Breast epithelium (tissue), 4 donors: ENCODE results near the gene RNF150. TPM values are rescaled to one million over a fixed set of nuclear protein-coding genes. Genes with fewer than 3 reads are reported as not detected.

Experiments
- DNase-seq, 2 donors: peaks; one replicate each; pipeline ENCODE4 v3.0.0-alpha.2; 2019; ENCODE audit warnings: low spot score in 2 of 2
- H3K27ac ChIP-seq, 2 donors: fragments of 200-600 bp; sonication (generic) in 1 of 2; one replicate each; pipeline ENCODE4 v1.5.1; 2016 to 2019; ENCODE audit warnings: mild to moderate bottlenecking in 1 of 2
- H3K27me3 ChIP-seq, 2 donors: fragments of 200-600 bp; sonication (generic) in 1 of 2; one replicate each; pipeline versions ENCODE4 v1.5.1 to v1.6.0; 2017 to 2019; ENCODE audit warnings: control low read depth in 1 of 2, mild to moderate bottlenecking in 1 of 2
- H3K36me3 ChIP-seq: fragments of 200-600 bp; one replicate; pipeline ENCODE4 v1.5.1; 2019
- H3K4me1 ChIP-seq, 2 donors: fragments of 200-600 bp; sonication (generic); one replicate each; pipeline ENCODE4 v1.5.1; 2016 to 2019; ENCODE audit warnings: control low read depth in 1 of 2
- H3K4me3 ChIP-seq, 3 donors: fragments of 200-600 bp; sonication (generic); 1 replicate in 2 of 3; 2 replicates in 1 of 3; pipeline ENCODE4 v1.5.1; 2016 to 2019; ENCODE audit warnings: mild to moderate bottlenecking in 3 of 3, moderate library complexity in 2 of 3
- H3K9me3 ChIP-seq, 2 donors: fragments of 200-600 bp; sonication (generic) in 1 of 2; one replicate each; pipeline ENCODE4 v1.5.1; 2016 to 2019; ENCODE audit warnings: control low read depth in 1 of 2
- POLR2A ChIP-seq: fragments of 450-650 bp; IDR thresholded peaks from one replicate; pipeline ENCODE4 v1.6.1; 2016; ENCODE audit warnings: antibody characterized with exemption, mild to moderate bottlenecking, moderate library complexity
- POLR2AphosphoS5 ChIP-seq, 3 donors: sonication (generic); formaldehyde crosslinking; IDR thresholded peaks; one replicate each; pipeline ENCODE4 v1.6.1; 2017; ENCODE audit warnings: antibody characterized with exemption in 3 of 3
- intact Hi-C: fragments of 100-400 bp; cut with DNase I; formaldehyde crosslinking; loops from one replicate; pipeline ENCODE4 v1.15.1; 2023; ENCODE audit warnings: low total_unique reads
- total RNA-seq, 3 donors: library from RNA; depleted of rRNA; stranded (reverse); fragments of >200 nt; gene quantifications; one replicate each; pipeline ENCODE4 v1.1.0, GENCODE V29; 2016
- TF ChIP-seq, protein P1 (sequence below), 3 donors: fragments of 450-650 bp; IDR thresholded peaks; one replicate each; pipeline ENCODE4 v1.5.1; 2016 to 2017; ENCODE audit warnings: antibody characterized with exemption in 3 of 3, mild to moderate bottlenecking in 3 of 3, moderate library complexity in 3 of 3

Gene RNF150
- 10 to 100 TPM in 2 of 3 donors, 1 to 10 TPM in 1; 5.6 to 19.7 (median 14.8) TPM for total RNA-seq

DNA sequence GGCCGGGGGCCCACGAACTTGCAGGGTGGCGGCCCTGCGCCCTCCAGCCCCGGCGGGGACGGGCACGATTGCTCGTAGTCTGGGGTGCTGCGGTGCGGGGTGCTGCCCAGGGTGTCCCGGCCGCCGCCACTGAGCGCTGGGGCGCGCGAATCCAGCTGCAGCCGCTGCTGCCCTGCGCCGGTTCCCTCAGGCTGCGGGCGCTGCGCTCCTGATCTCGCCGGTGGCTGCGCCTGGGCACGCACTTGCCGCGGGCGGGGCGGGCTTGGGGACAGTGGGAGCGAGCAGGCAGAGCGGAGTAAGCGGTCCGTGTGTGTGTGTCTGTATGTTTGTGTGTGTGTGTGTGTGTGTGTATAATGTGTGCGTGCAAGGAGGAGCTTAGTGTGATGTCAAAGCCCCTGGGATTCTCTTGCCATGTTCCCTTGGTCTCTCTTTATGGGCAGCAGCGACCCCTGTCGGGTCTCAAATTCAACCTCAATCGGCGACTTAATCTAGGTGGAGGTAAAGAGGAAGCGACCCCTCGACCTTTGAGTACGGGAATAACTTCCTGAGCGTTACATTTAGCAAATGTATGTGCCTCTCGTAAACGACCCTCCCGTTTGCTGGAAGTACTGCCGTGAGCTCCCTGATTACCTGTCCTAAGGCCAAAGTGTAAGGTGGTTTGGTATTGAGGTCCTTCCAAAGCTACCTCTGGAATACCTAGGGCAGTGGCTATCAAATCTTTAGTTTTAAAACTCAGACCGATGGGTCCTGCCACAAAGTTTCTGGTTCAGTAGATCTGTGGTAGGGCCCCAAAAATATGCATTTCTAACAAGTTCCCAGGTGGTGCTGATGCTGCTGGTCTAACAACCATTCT is at the start of gene RNF150:
Gene RNF150, minus strand, starts transcription at position 324 of the 853 bp plus-strand sequence.
- Histone ChIP-seq H3K4me3 (peak within 1 kb of the TSS; percentile 68 to 95 (median 79)), H3K4me1 (no peaks in the 10 kb centered on the region), H3K27ac (peak within 1 kb of the TSS; percentile 66 to 79), H3K9me3 (no peaks in the 10 kb centered on the region), H3K27me3 (no peaks in the 10 kb centered on the region), H3K36me3 (no peaks in the 10 kb centered on the region)
- DNase-seq, result peak; percentile 62 to 70
- no peak for TF ChIP-seq POLR2A
- TF ChIP-seq, protein P1, sequence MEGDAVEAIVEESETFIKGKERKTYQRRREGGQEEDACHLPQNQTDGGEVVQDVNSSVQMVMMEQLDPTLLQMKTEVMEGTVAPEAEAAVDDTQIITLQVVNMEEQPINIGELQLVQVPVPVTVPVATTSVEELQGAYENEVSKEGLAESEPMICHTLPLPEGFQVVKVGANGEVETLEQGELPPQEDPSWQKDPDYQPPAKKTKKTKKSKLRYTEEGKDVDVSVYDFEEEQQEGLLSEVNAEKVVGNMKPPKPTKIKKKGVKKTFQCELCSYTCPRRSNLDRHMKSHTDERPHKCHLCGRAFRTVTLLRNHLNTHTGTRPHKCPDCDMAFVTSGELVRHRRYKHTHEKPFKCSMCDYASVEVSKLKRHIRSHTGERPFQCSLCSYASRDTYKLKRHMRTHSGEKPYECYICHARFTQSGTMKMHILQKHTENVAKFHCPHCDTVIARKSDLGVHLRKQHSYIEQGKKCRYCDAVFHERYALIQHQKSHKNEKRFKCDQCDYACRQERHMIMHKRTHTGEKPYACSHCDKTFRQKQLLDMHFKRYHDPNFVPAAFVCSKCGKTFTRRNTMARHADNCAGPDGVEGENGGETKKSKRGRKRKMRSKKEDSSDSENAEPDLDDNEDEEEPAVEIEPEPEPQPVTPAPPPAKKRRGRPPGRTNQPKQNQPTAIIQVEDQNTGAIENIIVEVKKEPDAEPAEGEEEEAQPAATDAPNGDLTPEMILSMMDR (IDR thresholded peaks at IDR 0.05), result peak in 2 of 3 donors; percentile 74 to 79
- intact Hi-C loops, result loop anchor here (10.0 kb wide), 1 partner anchor 499 kb away; no protein-coding TSS in a partner anchor

DNA sequence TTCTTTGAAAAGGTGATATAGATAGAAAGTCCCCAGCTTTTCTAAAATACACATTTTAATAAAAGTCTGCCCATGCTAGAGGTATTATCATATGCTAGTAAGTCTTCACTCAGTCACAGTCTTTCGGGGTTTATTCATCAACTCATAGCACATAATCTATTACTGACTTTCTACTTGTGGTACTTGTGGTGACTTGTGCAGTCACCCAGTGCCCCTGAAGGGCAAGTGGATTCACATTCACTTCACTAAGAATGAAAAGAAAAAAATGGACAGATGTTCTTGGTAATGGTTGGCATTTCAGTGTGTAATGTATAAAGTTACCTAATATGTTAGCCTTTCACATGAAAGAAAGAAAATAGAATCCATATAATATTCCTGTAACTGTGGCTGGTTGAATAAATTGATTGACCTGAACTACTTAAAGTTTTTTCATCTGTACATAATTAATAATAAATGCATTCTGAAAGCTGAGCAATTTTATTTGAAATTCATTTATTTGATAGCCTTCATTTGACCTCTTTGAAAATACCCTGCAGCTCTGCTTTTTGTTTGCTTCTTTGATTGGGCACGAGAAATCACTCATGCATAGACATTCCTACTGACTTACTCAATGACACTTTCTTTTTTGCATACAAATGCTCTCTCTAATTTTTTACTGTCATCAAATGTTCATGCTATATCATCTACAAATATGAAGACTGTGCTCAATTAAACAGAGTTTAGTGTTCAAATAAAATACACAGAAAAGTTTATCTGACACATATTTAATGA is 47.9 kb upstream of the RNF150 start:
- no peak for TF ChIP-seq POLR2AphosphoS5 (IDR thresholded peaks at IDR 0.05)
- TF ChIP-seq POLR2A, result no peak
- TF ChIP-seq, protein P1 (IDR thresholded peaks at IDR 0.05), result no peak
- Histone ChIP-seq H3K9me3 (no peaks in the 10 kb centered on the region), H3K27ac (no peak overlapping the region), H3K36me3 (no peaks in the 10 kb centered on the region), H3K4me3 (no peak overlapping the region), H3K27me3 (no peaks in the 10 kb centered on the region), H3K4me1 (no peaks in the 10 kb centered on the region)
- intact Hi-C loops, result no loop called here
- no peak for DNase-seq

DNA sequence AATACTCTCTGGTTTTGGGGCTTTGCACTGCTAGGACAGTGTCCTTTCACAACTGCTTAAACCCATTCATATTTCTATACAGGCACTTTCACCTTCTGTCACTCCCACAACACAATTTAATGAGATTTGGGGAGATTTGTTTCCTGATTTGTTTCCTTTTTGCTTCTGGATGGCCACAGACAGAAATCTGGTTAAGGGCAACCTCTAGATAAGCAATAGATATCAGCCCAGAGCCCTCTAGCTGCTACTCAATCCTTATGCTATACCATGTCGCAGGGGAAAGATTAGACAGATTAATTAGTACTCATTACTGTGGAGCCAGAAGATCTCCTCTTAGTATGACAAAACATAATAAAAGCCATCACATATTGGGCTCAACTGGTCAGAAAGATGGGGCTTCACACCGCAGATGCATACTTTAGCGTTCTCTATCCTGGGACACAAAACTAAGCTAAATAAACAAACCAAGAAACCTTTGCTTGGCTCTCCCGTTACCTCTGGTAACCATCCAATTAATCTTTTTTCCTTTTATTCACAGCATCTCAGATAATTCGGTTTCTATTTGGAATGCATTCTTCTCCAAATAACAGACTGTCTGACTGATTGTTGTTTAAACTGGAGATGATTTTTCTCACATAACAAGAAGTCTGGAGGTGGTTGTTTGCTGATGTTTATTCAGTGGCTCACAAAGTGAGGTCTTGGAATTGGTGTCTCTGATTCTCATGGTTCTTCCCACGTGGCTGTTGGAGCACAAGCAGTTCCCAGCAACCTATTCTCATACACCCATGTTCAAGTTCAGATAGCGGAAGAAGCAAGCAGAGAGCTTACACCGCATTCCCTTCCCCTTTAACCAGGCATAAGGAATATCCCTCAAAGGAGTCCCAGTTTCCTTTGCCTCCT is 46.5 kb upstream of the RNF150 start:
- no peak for TF ChIP-seq POLR2AphosphoS5 (IDR thresholded peaks at IDR 0.05)
- TF ChIP-seq, protein P1 (IDR thresholded peaks at IDR 0.05), result no peak
- TF ChIP-seq POLR2A, result no peak
- intact Hi-C loops, result no loop called here
- no peaks in the 10 kb centered on the region for H3K4me1 ChIP-seq
- no peak overlapping the region for H3K4me3 ChIP-seq
- no peaks in the 10 kb centered on the region for H3K9me3 ChIP-seq
- DNase-seq, result no peak
- H3K27me3 ChIP-seq, result no peaks in the 10 kb centered on the region
- H3K27ac ChIP-seq, result no peak overlapping the region
- no peaks in the 10 kb centered on the region for H3K36me3 ChIP-seq

DNA sequence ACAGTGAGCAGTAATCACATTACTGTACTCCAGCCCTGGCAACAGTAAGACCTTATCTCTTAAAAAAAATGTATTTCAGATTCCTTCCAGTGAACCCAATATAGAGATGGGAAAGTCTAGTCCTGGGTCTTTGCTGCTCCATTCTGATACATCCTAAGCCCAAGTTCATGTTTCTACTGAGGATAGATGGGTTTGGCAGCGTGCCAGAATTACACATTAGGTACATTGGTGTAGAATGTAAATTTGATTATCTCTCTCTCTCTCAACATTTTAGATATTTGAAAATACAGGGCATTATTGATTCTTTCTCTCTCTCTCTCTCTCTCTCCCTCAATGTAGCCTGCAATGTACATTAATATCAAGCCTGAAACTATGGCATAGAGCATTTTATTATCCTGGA is 43.9 kb upstream of the RNF150 start:
- Histone ChIP-seq H3K4me1 (no peaks in the 10 kb centered on the region), H3K27ac (no peak overlapping the region), H3K9me3 (no peaks in the 10 kb centered on the region), H3K4me3 (no peak overlapping the region), H3K36me3 (no peaks in the 10 kb centered on the region), H3K27me3 (no peaks in the 10 kb centered on the region)
- no peak for DNase-seq
- intact Hi-C loops, result no loop called here
- TF ChIP-seq POLR2AphosphoS5 (IDR thresholded peaks at IDR 0.05), result no peak
- TF ChIP-seq POLR2A, result no peak

DNA sequence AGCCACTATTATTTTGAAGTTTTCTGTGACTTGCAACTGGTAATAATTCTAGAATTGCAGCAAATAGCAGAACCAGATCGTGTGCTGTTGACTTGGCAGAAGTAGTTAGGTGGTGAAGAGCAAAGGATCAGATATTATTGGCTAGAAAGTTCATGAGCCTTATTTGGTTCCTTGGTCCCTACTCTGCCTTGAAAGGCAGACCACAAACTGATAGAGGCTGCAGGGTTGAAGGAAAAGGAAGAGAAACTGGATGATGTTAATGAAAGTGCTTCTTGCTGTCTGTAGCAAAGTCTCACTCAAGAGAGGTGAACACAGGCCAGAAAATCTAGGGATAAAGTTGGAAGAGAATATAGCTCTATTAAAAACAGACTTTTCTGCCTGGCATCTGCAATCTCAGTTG is 41.2 kb upstream of the RNF150 start:
- no peak for DNase-seq
- no peaks in the 10 kb centered on the region for H3K9me3 ChIP-seq
- no peak for TF ChIP-seq POLR2AphosphoS5 (IDR thresholded peaks at IDR 0.05)
- no peak for TF ChIP-seq POLR2A
- TF ChIP-seq, protein P1 (IDR thresholded peaks at IDR 0.05), result no peak
- intact Hi-C loops, result no loop called here
- H3K27ac ChIP-seq, result no peak overlapping the region
- no peaks in the 10 kb centered on the region for H3K27me3 ChIP-seq
- H3K36me3 ChIP-seq, result no peaks in the 10 kb centered on the region
- H3K4me1 ChIP-seq, result no peaks in the 10 kb centered on the region
- no peak overlapping the region for H3K4me3 ChIP-seq
